Ovary (tissue), 9 donors: ENCODE data around the gene HOXC4. TPM values are rescaled to one million over a fixed set of nuclear protein-coding genes. Genes with fewer than 3 reads are reported as not detected.

ENCODE experiments used
- DNase-seq, 5 donors: peaks; one replicate each; pipeline ENCODE4 v3.0.0-alpha.2; 2019 to 2020
- H3K27ac ChIP-seq, 2 donors: fragments of 200-600 bp; one replicate each; pipeline versions ENCODE4 v1.5.1 to v1.8.0; 2019 to 2022
- H3K27me3 ChIP-seq: fragments of 200-600 bp; one replicate; pipeline ENCODE4 v1.8.0; 2022
- H3K36me3 ChIP-seq: fragments of 200-600 bp; sonication (generic); one replicate; pipeline ENCODE4 v1.5.1; 2019
- H3K4me1 ChIP-seq: one replicate; pipeline ENCODE4 v1.8.1; 2013; ENCODE audit warnings: mild to moderate bottlenecking, moderate library complexity; ENCODE audit not compliant: insufficient read depth
- H3K4me3 ChIP-seq: fragments of 200-600 bp; sonication (generic); one replicate; pipeline ENCODE4 v1.5.1; 2017
- H3K9me3 ChIP-seq, 2 donors: fragments of 200-600 bp in 1 of 2; sonication (generic) in 1 of 2; one replicate each; pipeline versions ENCODE4 v1.5.1 to v1.8.1; 2013 to 2019; ENCODE audit warnings: mild to moderate bottlenecking in 1 of 2, moderate library complexity in 1 of 2
- EP300 ChIP-seq: sonication (generic); formaldehyde crosslinking; IDR thresholded peaks from one replicate; pipeline ENCODE4 v1.6.1; 2017; ENCODE audit warnings: antibody characterized with exemption
- POLR2A ChIP-seq: fragments of 450-650 bp; IDR thresholded peaks from one replicate; pipeline ENCODE4 v1.6.1; 2017; ENCODE audit warnings: antibody characterized with exemption, mild to moderate bottlenecking, moderate library complexity
- WGBS, 3 donors: extraction: QIAGEN DNeasy Blood & Tissue Kit in 1 of 3; methylation state at CpG; one replicate each; pipeline versions ENCODE4 v1.1.5 to v1.1.7; 2013 to 2017; 5-methylcytosine and 5-hydroxymethylcytosine counted together
- intact Hi-C, 4 donors: fragments of 100-400 bp; cut with DNase I; formaldehyde crosslinking; loops; one replicate each; pipeline versions ENCODE4 v1.11.0 to v1.15.1; 2022 to 2023
- polyA plus RNA-seq, 2 donors: library from polyadenylated mRNA; stranded (reverse); fragments of 200-250 nt in 1 of 2; fragments of 350-450 nt in 1 of 2; fragmentation: Illumina TruSeq in 1 of 2; extraction: RNeasy Lipid Tissue Mini Kit (QIAGEN cat#74804) in 1 of 2; gene quantifications; one replicate each; pipeline ENCODE4 v1.2.3, GENCODE V29; 2013 to 2014
- total RNA-seq, 7 donors: library from RNA; depleted of rRNA in 2 of 7; stranded (reverse); fragments of >200 nt in 2 of 7; fragmentation: NEBNext Ultra II Directional in 3 of 7; extraction: Animal tissue kit (Norgen Biotek cat#: 25700) in 3 of 7; gene quantifications; one replicate each; pipeline versions ENCODE4 v1.1.0 to v1.2.4, GENCODE V29; 2016 to 2023
- TF ChIP-seq, protein P1 (sequence below), 3 donors: fragments of 450-650 bp in 2 of 3; fragments of 200-600 bp in 1 of 3; IDR thresholded peaks; one replicate each; pipeline versions ENCODE4 v1.5.1 to v1.8.0; 2016 to 2022; ENCODE audit warnings: antibody characterized with exemption in 3 of 3, mild to moderate bottlenecking in 1 of 3
- donor health status: DM: no; HTN: no; CAD: no; lungs with moderate emphysema.
- donor health status: DM: no; HTN: no; CAD: no.
- donor health status: Bipolar disorder and iron deficiency.
- donor health status: DM: yes; HTN: yes; CAD: no.
- donor health status: DM: no; HTN: no; CAD: no.
- donor health status: DM: yes; HTN: yes; CAD: no.

Gene HOXC4
- total and polyA plus RNA-seq, 9 donors = 3.3 to 21.8 (median 11.5) TPM

GRCh38 chr12:54028314-54029201 is 25.1 kb upstream of the HOXC4 start, which contains the start of gene HOXC6:
HOXC6 (plus strand) TSS chr12:54028440; CDS start chr12:54028522, 82 bp downstream.
- Histone ChIP-seq H3K36me3 (no peaks in the 10 kb centered on the region), H3K9me3 (no peaks in the 10 kb centered on the region), H3K27me3 (no peaks in the 10 kb centered on the region), H3K4me3 (peak within 1 kb of the TSS; percentile 23), H3K4me1 (peaks cover 15% of the 10 kb centered on the region), H3K27ac (peak within 1 kb of the TSS; percentile 61 to 95)
- DNase-seq = peak; percentile 53 to 70 (median 68)
- TF ChIP-seq POLR2A (no peak), EP300 (no peak)
- TF ChIP-seq, protein P1, sequence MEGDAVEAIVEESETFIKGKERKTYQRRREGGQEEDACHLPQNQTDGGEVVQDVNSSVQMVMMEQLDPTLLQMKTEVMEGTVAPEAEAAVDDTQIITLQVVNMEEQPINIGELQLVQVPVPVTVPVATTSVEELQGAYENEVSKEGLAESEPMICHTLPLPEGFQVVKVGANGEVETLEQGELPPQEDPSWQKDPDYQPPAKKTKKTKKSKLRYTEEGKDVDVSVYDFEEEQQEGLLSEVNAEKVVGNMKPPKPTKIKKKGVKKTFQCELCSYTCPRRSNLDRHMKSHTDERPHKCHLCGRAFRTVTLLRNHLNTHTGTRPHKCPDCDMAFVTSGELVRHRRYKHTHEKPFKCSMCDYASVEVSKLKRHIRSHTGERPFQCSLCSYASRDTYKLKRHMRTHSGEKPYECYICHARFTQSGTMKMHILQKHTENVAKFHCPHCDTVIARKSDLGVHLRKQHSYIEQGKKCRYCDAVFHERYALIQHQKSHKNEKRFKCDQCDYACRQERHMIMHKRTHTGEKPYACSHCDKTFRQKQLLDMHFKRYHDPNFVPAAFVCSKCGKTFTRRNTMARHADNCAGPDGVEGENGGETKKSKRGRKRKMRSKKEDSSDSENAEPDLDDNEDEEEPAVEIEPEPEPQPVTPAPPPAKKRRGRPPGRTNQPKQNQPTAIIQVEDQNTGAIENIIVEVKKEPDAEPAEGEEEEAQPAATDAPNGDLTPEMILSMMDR (IDR thresholded peaks at IDR 0.05) = no peak
- intact Hi-C loops = loop anchor here in 1 of 4 donors (5.0 kb wide), 1 partner anchor 164 kb away; no protein-coding TSS in a partner anchor
- 21 to 47% (median 42%) methylated on average over 36 of the region's 36 CpGs for WGBS, 3 donors

GRCh38 chr12:54029529-54030441 is 23.9 kb upstream of the HOXC4 start:
- peak in 4 of 5 donors; percentile 41 to 66 (median 62) for DNase-seq
- no peak for TF ChIP-seq EP300
- no peak for TF ChIP-seq POLR2A
- TF ChIP-seq, protein P1 (IDR thresholded peaks at IDR 0.05) = no peak
- H3K4me3 ChIP-seq = no peak overlapping the region
- no peaks in the 10 kb centered on the region for H3K36me3 ChIP-seq
- no peaks in the 10 kb centered on the region for H3K27me3 ChIP-seq
- H3K4me1 ChIP-seq = peaks cover 12% of the 10 kb centered on the region
- intact Hi-C loops = loop anchor here in 3 of 4 donors (5.0 to 10.0 kb wide), 3 partner anchors 95 to 163 kb away; no protein-coding TSS in a partner anchor
- WGBS, 3 donors = 40 to 67% (median 53%) methylated on average over 53 of the region's 53 CpGs
- H3K9me3 ChIP-seq = no peaks in the 10 kb centered on the region
- H3K27ac ChIP-seq = peak overlapping the region; percentile 86 to 95

DNA sequence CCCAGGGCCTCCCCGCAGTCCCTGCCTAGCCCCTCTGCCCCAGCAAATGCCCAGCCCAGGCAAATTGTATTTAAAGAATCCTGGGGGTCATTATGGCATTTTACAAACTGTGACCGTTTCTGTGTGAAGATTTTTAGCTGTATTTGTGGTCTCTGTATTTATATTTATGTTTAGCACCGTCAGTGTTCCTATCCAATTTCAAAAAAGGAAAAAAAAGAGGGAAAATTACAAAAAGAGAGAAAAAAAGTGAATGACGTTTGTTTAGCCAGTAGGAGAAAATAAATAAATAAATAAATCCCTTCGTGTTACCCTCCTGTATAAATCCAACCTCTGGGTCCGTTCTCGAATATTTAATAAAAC is 23.2 kb upstream of the HOXC4 start:
- Histone ChIP-seq H3K9me3 (no peaks in the 10 kb centered on the region), H3K4me1 (peaks cover 10% of the 10 kb centered on the region), H3K4me3 (no peak overlapping the region), H3K27ac (peak overlapping the region; percentile 86 to 95), H3K36me3 (no peaks in the 10 kb centered on the region), H3K27me3 (no peaks in the 10 kb centered on the region)
- WGBS, 3 donors = 14 to 40% (median 28%) methylated on average over 7 of the region's 7 CpGs
- intact Hi-C loops = loop anchor here in 2 of 4 donors (5.0 to 10.0 kb wide), 2 partner anchors 94 to 97 kb away; no protein-coding TSS in a partner anchor
- no peak for DNase-seq
- TF ChIP-seq POLR2A (no peak), EP300 (no peak)
- TF ChIP-seq, protein P1 (IDR thresholded peaks at IDR 0.05) = no peak

- Histone ChIP-seq H3K9me3 (no peaks in the 10 kb centered on the region), H3K4me1 (peaks cover 10% of the 10 kb centered on the region)
These were observed 22.7 kb upstream of the HOXC4 start for GRCh38 chr12:54030889-54031471.

More at GRCh38 chr12:54030889-54031471, 22.7 kb upstream of the HOXC4 start:
- peak overlapping the region; percentile 86 to 95 for H3K27ac ChIP-seq
- H3K4me3 ChIP-seq = peak overlapping the region; percentile 26
- intact Hi-C loops = loop anchor here in 2 of 4 donors (5.0 to 10.0 kb wide), 2 partner anchors 94 to 96 kb away; no protein-coding TSS in a partner anchor
- no peaks in the 10 kb centered on the region for H3K27me3 ChIP-seq
- TF ChIP-seq EP300 = no peak
- peak; percentile 53 for TF ChIP-seq POLR2A
- WGBS, 3 donors = 9 to 23% (median 18%) methylated on average over 44 to 46 of the region's 46 CpGs
- peak; percentile 80 to 85 (median 84) for DNase-seq
- H3K36me3 ChIP-seq = no peaks in the 10 kb centered on the region
